Midbrain (tissue), 1 donor: ENCODE data around the gene RAB31.
"Not testable (repeated sequence)": the region's sequence is repeated elsewhere in the genome, so short reads cannot be mapped to it uniquely, and the experiment has no call there.

Experiments
- DNase-seq: peaks from one replicate; lab custom pipeline; 2025; lab: John Stamatoyannopoulos, UW

RAB31 gene

GRCh38 chr18:9758624-9759075 lies 50.5 kb downstream of the RAB31 start:
- no peak for DNase-seq

- DNase-seq, result no peak
Observed at GRCh38 chr18:9760641-9761040, 52.5 kb downstream of the RAB31 start.

- peak; percentile 26 for DNase-seq
Observed at GRCh38 chr18:9762526-9762925, 54.4 kb downstream of the RAB31 start.

DNA sequence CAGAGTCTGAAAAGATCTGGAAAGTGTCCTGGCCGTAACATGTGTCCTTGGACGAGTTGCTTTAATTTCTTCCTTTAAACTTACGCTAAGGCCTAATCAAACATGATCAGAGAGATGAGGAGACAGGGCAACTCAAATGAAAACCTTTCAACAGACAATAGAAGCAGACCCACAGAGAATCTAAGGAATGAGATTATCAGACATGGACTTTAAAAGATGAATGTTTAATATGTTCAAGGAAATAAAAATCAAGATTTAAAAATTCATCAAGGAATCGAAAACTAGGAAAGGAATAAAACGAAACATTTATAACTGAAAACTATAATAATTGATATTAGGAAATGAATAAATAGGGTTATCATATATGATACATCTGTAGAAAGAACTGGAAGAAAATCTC lies 55.1 kb downstream of the RAB31 start:
- DNase-seq, result no peak

GRCh38 chr18:9764011-9764481 lies 55.9 kb downstream of the RAB31 start:
- DNase-seq, result no peak

DNA sequence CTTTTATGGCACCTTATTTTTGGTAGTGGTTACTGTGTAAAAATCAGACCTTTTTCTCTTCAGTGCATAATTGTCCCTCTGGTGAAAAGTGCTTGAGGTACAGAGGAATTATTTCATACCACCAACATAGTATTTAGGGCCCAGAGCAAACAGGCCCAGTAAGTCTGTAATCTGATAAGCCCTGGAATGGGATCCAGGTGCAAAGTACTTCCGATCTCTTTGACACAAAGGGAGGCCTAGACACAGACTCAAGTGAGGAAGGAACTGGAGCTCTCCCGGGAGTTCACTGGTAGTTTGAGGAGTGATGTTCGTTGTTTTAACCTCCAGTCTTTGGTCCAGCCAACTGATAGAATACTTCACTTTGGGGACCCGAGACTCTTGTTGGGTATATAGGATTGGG lies 57.4 kb downstream of the RAB31 start:
- no peak for DNase-seq

GRCh38 chr18:9766076-9766481 lies 58.0 kb downstream of the RAB31 start:
- DNase-seq, result no peak

GRCh38 chr18:9766740-9767139 lies 58.6 kb downstream of the RAB31 start:
- DNase-seq, result no peak

DNA sequence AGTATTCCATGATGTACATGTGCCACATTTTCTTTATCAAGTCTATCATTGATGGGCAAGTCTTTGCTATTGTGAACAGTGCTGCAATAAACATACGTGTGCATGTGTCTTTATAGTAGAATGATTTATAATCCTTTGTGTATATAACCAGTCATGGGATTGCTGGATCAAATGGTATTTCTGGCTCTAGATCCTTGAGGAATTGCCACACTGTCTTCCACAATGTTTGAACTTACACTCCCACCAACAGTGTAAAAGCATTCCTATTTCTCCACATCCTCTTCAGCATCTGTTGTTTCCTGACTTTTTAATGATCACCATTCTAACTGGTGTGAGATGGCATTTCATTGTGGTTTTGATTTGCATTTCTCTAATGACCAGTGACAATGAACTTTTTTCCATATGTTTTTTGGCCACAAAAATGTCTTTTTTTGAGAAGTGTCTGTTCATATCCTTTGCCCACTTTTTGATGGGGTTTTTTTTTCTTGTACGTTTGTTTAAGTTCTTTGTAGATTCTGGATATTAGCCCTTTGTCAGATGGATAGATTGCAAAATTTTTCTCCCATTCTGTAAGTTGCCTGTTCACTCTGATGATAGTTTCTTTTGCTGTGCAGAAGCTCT lies 60.1 kb downstream of the RAB31 start:
- not testable (repeated sequence) for DNase-seq

- DNase-seq, result not testable (repeated sequence)
Observed at GRCh38 chr18:9770111-9770510, 62.0 kb downstream of the RAB31 start.

- DNase-seq, result peak; percentile 83
Observed at GRCh38 chr18:9771261-9771976, 63.3 kb downstream of the RAB31 start.

- no peak for DNase-seq
Observed at GRCh38 chr18:9771977-9772660, 64.0 kb downstream of the RAB31 start.

DNA sequence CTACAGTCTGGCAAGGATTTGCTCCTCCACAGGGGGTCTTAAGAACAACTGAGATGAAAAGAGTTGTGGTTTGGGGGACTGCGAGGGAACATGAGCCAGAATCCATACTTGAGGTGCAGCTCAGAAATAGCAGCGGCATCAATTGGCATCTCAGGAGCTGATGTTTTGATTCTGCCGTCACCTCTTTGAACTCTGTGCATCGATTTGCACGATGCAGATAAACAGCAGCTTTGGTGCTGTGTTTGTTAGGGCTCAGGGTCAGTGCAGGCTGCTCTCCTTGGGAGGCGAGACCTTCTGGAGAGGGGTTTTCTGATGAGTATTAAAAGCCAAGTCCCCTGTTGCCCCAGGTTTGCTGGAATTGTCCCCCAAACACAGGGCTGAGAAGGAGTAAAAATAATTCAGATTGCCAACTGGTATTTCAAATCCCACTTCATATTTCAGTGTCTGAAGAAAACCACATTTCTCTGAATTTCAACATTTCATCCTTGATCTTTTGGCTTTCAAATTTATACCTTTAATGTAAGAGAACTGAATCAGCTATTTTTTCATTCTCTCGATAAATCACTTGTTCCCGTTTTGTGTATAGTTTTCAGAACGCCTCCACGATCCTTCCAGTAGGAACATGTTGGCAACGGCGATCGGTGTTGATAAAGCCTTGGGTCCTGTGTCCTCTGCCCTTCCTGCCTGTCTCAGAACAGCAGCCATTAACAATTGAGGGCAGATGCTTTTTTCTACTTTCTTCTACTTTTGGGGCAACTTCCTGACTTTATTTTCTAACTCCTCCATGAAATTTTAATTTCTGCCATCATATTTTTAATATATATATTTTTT lies 65.0 kb downstream of the RAB31 start:
- DNase-seq, result no peak

- DNase-seq, result no peak
Observed at GRCh38 chr18:9774150-9774549, 66.0 kb downstream of the RAB31 start.

DNA sequence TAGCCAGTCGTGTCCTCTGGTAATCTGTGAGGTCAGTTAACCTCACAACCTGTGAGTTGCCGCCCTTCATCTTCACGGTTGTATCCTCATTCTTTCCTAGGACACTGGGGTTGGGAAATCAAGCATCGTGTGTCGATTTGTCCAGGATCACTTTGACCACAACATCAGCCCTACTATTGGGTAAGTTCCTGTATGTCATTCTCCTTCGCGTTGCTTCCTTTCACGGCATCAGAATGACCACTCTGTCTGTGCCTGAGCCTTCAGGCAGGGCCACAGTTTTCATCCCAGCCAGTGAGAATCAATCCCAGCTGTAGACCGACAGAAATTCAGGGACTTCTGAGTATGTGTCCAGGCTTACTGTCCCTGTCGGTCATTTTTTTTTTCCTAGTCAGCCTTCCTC lies 67.1 kb downstream of the RAB31 start:
- peak; percentile 19 for DNase-seq

GRCh38 chr18:9779630-9780029 lies 71.5 kb downstream of the RAB31 start:
- no peak for DNase-seq

DNA sequence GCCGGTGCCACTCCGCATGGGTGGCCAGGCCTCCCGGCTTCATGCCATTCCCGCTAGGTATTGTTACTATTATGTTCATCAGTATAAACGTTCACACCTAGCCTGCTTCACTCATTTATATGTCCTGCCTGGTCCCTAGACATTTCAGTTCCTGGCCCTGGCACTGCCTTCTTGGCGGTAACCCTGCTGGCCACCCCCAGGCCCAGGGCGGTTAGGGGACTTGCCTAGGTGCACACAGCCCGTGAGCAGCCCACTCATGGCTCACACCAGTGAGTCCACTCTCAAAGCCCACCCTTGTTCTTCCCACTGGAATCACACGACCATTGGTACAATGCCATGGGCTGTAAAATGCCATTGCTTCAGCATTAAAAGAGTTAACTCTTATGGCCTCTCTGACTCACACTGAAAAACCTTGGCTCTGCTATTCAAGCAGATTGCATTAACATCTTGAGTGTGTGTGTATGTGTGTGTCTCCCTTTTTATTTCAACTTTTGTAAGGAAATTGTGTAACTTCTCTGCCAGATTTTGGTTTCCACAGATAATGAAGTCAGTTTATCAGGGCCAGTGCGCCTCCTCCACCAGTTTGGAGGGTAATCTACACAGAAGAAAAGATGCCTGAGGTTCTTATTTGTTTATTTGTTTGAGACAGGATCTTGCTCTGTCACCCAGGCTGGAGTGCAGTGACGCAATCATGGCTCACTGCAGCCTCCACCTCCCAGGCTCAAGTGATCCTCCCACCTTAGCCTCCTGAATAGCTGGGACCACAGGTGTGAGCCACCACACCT lies 74.2 kb downstream of the RAB31 start:
- DNase-seq, result no peak

- DNase-seq, result no peak
Observed at GRCh38 chr18:9786631-9787030, 78.5 kb downstream of the RAB31 start.

- no peak for DNase-seq
Observed at GRCh38 chr18:9787036-9787435, 78.9 kb downstream of the RAB31 start.

DNA sequence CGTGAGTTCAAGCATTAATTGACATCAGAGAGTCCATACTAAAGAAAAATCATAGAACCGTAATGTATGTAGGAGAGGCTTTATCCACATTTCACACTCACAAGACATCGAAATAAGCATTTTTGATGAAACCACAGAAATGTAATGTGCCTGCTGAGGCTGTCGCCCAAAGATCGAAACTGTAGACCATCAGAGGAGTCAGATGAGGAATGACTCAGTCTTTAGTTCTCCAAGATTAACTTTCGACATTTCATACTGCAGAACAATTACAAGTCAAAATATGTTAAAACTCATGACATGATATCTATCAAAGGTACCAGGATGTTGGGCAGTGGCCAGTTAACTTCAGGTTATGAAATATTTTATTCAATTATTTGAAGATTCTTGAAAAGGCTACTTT lies 79.6 kb downstream of the RAB31 start:
- DNase-seq, result no peak

DNA sequence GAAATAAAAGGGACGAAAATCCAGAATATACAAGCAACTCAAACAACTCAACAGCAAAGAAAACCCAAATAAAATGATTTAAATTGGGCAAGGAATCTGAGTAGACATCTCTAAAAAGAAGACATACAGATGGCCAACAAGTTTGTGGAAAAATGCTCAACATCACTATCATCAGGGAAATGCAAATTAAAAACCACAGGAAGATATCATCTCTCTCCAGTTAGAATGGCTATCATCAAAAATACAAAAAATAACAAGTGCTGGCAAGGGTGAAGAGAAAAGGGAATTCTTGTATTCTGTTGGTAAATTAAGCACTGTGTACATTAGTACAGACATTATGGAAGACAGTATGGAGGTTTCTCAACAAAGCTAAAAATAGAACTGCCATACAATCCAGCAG lies 80.0 kb downstream of the RAB31 start:
- no peak for DNase-seq
